GM18868 (cell line): ENCODE results near the gene UBE4B.
"Not testable (repeated sequence)": the region's sequence is repeated elsewhere in the genome, so short reads cannot be mapped to it uniquely, and the experiment has no call there.

Source experiments
- ATAC-seq: cut with Tn5 transposase; IDR thresholded peaks from one replicate; pipeline ENCODE4 v1.9.1; 2021; ENCODE audit warnings: mild to moderate bottlenecking, moderate library complexity; ENCODE audit not compliant: unreplicated experiment

Gene UBE4B

DNA sequence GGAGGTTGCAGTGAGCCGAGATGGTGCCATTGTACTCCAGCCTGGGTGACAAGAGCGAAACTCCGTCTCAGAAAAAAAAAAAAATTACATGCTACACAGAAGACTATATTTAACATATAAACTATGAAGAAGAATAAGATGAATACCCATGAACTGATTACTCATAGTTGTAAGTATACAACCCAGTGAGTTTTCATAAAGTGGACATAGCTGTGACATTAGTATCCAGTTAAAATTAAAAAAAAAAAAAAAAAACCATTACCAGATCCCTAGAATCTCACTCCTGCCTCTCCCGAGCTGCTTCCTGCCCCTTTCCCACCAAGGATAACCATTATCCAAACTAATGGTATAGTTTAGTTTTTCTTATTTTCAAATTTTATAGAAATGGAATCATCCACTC is 37.4 kb downstream of the UBE4B start:
- no peak for ATAC-seq

DNA sequence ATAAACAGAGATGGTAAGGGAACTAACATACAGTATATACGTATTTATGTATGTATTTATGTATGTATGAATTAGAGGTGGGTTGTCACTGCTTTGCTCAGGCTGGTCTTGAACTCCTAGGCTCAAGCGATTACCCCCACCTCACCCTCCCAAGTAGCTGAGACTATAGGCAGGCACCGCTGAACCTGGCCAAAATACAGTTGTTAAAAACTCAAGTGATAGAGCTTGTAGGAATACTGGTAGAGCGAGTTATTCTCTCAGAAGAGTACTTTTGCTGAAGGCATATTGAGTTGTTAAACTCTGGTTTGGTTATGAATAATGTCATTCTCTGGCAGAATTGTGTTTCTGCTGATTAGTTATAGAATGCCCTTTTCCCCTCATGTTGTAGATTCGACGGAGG is 38.9 kb downstream of the UBE4B start:
- ATAC-seq, result no peak

DNA sequence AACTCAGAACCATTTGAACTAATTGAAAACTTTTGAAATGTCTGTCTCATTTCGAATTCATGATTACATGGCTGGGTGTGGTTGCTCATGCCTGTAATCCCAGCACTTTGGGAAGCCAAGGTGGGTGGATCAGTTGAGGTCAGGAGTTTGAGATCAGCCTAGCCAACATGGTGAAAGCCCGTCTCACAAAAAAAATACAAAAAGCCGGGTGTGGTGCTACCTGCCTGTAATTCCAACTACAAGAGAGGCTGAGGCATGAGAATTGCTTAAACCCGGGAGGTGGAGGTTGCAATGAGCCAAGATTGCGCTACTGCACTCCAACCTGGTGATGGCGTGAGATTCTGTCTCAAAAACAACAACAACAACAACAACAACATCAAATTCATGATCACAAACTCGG is 40.6 kb downstream of the UBE4B start:
- ATAC-seq, result not testable (repeated sequence)

DNA sequence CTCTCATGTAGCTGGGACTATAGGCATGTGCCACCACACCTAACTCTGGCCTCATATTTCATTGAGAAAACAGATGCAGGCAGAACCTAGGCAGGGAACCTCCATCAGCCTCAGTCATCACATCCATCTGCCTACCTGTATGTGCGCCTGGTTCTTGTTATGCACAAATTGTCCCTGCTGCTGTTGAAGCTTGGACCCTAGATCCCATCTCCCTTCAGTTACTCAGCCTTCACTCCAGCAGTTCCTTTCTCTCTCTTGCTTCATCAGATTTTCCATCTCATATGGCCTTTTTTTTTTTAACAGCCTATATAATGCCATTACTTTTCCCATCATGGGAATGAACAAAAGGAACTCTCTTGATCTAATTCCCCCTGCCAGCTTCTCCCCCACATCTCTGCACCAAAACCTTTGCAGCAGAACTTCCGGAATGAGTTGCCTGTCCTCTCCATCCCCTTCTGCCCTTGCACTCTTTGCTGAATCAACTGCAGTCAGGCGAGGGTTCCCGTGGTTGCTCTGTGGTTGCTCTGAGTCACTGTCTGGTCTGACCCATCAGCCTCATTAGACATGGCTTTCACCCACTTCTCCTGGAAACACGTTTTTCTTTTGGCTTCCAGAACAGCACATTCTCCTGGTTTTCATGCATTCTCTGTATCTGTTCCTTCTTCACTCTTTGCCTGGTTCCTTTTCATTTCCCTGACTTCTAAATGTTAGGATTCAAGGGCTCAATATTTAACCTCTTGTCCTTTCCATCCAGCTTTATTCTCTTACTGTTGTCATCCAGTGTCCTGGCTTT is 41.5 kb downstream of the UBE4B start:
- ATAC-seq, result peak; percentile 69

DNA sequence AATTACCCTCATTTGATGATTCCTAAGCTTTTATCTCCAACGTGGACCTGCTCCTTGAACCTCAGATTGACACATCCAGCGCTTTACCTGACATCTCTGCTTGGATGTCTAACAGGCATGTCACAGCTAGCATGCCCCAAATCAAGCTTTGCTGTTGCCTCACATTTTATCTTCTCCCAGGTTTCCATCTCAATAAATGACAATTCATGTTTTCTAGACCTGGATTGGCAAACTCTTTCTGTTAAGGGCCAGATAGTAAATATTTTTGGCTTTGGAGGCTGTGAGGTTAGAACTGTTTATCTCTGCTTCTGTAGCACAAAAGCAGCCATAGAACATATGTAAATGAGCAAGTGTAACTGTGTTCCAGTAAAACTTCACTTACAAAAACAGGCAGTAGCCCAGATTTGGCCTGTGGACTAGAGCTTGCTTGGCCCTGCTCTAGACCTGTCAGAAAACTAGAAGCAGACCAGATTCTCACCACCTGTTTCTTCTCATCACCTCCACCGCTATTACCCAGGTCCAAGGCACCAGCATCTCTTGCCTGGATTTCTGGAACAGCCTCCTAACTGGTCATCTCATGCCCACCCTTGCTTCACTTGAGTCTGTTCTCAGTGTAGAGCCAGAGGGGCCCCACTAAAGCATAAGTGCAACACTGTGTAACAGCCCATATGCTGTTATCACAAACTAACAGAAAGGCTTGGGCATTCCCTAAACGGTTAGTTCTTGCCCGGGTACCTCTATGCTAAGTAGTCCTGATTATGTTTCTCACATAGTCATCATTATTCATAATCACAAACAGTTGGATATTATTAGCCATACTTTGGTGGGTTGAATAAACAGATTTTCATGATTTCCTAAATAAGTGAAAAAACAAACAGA is 42.3 kb downstream of the UBE4B start:
- no peak for ATAC-seq

DNA sequence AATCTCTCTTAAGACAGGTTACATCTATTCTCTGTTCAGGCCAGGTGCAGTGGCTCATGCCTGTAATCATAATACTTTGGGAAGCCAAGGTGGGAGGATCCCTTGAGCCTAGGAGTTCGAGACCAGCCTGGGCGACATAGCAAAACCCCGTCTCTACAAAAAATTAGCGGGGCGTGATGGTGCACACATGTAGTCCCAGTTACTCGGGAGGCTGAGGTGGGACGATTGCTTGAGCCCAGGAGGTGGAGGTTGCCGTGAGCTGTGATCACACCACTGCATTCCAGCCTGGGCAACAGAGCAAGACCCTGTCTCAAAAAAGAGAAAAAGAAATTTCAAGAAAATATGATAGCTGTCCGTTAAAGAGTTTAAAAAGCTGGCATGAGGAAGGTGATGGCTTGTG is 43.0 kb downstream of the UBE4B start:
- ATAC-seq, result no peak

DNA sequence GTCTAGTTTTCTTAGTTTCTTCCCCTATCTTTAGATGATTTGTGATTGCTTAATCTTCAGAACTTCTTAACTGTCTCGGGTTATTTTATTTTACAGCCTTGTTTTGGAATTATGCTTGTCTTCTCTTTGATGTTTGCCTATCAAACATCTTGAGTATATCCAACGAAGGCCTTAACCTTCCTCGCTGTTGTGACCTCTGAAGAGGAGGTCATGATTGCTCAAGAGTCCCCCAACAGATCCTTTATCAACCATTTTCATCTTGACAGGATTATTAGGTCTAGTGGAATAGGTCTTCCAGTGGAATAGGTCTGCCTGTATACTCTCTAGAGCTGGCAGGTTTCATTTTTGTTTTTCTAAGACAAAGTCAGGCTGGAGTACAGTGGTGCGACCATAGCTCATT is 45.7 kb downstream of the UBE4B start:
- ATAC-seq, result no peak

DNA sequence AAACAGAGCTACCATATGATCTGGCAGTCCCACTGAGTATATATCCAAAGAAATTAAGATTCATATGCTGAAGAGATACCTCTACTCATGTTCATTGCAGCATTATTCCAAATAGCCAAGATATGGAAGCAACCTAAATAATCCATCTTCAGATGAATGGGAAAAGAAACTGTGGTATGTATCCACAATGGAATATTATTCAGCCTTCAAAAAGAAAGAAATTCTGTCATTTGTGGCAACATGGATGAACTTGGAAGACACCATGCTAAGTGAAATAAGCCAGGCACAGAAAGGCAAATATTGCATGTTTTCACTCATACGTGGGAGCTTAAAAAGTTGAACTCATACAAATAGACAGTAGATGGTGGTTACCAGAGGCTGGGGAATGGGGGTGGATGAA is 47.8 kb downstream of the UBE4B start:
- no peak for ATAC-seq

DNA sequence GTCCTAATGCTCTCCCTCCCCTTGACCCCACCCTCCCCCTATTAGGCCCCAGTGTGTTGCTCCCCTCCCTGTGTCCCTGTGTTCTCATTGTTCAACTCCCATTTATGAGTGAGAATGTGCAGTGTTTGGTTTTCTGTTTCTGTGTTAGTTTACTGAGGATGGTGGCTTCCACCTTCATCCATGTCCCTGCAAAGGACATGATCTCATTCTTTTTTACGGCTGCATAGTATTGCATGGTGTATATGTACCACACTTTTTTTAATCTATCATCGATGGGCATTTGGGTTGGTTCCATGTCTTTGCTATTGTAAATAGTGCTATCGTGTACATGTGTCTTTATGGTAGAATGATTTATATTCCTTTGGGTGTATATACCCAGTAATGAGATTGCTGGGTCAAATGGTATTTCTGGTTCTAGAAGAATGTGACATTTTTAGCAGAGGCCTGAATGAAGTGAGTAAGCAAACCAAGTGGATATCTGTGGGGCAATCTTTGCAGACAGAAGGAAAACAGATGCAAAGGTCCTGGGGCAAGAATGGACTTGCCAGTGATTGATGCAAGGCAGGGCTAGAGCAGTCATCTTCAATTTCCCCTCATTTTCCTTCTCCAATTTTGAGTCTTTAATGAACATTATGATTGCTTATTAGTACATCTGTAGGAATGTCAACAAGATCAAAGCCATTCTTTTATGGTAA is 50.2 kb downstream of the UBE4B start:
- ATAC-seq, result no peak

DNA sequence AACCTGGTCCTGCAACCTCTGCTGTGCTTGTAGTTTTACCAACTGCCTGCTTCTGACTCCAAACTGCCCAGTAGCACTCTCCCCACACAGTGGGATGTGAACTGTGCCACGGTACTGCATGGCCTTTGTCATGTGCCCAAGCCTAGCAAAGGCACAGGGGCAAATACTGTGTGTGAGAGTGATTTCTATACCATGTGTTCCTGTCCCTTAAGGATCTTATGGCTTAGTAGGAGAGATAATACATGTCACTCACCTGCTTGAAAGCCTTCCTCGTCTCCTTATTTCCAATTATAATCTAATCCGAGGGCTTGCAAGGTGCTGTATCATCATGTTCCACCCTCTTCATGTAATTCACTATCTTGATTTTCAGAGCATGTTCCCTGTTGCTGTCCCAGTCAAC is 51.3 kb downstream of the UBE4B start:
- ATAC-seq, result no peak

DNA sequence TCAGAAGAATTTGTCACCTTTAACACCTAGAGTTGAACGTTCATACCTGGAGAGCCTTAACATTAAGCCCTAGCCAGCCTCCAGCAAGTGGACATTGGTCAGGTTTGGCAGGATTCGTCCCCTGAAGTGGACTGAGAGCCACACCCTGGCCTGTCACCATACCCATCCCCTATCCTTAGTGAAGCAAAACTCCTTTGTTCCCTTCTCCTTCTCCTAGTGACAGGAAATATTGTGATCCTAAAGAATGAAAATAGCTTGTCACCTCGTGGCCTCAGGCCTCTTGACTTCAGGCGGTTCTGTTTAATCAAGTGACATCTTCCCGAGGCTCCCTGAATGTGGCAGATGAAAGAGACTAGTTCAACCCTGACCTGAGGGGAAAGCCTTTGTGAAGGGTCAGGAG is 52.3 kb downstream of the UBE4B start:
- ATAC-seq, result no peak

DNA sequence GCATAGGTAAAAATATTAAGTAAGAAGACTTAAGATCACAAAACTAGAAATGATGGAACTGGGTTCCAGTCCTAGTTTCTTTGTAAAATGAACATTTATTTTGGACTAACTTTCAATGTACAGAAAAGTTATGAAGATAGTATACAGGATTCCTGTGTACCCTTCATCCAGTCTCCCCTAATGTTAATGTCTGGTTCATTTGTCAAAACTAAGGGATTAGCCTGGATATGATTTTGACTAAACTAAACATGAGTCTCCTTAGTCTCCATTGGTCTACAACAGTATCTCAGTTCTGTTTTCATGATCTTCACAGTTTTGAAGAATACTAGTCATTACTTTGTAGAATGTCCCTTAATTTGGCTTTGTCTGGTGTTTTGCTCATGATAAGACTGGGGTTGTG is 54.5 kb downstream of the UBE4B start:
- ATAC-seq, result no peak

DNA sequence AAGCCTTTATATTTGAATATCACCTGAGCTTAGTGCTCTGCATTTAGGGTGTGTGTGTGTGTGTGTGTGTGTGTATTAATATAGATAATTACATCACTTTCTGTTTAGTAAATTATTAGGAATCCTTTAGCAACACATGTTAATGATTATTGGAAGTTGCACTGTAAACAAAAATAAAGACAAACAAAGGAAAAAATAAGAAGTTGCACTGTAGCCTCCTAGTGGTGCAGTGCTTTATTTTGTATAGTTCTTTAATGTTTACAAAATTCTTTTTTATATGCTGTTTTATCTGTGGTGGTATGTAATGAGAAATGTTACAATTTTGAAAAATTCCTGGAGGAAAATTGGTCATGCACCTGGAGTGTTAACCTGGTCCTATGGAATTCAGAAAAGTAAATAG is 69.2 kb downstream of the UBE4B start:
- no peak for ATAC-seq

DNA sequence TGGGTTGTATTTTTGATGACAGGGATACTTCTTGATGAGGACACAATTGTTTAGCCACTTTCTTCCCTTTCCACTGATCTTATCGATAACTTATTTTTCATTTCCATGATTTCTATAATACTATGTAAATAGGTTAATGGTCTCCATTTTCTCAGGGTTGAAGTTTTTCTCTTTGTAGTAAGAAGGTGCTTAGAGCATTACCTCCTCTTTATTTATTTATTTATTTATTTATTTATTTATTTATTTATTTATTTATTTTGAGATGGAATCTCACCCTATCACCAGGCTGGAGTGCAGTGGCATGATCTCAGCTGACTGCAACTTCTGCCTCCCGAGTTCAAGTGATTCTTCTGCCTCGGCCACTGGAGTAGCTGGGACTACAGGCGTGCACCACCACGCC is 70.4 kb downstream of the UBE4B start:
- ATAC-seq, result no peak

DNA sequence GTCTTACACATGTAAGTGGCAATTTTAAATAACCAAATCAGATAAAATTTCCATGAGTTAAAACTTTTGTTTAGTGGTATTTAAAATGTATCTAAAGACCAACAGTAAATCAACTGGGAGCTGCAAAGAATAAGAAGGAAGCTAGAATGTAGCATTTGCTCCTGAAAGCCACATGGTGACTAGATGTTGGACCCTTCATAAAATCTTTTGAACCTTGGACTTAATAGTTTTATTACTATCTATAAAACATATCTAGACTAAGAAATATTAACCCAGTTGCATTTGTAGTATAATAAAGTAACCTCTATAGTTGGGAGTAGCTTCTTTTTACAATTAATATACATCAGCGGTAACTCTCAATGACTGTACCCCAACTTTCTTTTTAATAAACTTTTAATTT is 72.1 kb downstream of the UBE4B start:
- ATAC-seq, result no peak

DNA sequence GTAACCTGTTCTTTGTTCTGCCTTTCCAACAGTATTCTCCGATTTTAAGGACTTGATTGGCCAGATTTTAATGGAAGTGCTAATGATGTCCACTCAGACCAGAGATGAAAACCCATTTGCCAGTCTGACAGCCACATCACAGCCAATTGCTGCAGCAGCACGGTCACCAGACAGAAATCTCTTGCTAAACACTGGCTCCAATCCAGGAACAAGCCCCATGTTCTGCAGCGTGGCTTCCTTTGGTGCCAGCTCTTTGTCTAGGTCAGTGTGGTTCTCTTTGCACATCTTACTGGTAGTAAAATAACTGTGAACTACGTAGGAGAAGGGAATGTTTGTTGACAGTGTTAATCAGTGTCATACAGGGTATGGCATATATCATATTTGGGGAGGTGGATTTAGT is 72.7 kb downstream of the UBE4B start:
- ATAC-seq, result no peak

DNA sequence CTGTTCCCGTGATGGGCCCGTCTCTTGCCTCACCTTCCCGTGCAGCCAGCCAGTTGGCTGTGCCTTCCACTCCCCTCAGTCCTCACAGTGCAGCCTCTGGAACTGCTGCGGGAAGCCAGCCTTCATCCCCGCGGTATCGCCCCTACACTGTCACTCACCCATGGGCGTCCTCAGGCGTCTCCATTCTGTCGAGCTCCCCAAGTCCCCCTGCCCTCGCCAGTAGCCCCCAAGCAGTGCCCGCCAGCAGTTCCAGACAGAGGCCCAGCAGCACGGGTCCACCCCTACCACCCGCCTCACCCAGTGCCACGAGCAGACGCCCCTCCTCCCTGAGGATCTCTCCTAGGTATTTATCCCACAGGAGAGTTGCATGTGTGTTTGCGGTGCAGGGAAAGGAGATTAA is 73.5 kb downstream of the UBE4B start:
- ATAC-seq, result no peak

DNA sequence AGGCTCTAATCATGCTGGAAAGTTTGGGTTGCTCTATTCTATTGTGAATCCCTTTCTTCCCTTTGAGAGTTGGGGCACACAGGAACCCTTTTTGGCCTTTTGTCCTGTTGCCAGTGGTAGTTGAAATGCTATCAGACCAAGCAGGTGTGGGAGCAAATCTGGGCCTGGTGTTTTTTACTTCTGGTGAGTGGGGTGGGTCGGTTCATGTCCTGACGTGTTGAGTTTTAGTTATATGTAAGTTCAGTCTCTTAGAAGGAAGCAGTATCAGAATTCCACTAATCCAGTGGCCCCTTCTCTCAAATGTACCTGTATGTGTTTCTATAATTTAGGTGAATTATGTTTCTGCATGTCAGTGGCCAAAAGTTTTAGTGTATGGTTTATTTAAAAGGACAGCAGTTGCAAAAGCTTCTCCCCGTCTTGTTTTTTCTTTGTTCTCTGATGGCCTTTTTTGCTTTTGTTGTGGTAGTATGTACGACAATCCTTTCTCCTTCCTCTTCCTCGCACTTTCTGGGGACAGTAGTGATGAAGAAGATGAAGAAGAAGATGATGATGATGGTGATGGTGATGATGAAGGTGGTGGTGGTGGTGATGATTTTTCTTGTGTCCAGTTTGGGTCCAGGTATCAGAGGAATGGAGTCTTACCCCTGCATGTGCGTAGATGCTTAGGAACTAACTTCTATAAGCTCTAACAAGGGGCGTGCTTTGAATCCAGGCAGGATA is 74.2 kb downstream of the UBE4B start:
- no peak for ATAC-seq

DNA sequence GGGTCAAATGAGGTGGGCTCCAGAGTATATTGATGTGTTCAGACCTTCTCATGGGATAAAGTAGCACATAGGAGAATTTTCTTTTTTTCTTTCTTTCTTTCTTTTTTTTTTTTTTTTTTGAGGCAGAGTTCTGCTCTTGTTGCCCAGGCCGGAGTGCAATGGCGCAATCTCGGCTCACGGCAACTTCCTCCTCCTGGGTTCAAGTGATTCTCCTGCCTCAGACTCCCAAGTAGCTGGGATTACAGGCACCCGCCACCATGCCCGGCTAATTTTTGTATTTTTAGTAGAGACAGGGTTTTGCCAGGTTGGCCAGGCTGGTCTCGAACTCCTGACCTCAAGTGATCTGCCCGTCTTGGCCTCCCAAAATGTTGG is 74.7 kb downstream of the UBE4B start:
- not testable (repeated sequence) for ATAC-seq

DNA sequence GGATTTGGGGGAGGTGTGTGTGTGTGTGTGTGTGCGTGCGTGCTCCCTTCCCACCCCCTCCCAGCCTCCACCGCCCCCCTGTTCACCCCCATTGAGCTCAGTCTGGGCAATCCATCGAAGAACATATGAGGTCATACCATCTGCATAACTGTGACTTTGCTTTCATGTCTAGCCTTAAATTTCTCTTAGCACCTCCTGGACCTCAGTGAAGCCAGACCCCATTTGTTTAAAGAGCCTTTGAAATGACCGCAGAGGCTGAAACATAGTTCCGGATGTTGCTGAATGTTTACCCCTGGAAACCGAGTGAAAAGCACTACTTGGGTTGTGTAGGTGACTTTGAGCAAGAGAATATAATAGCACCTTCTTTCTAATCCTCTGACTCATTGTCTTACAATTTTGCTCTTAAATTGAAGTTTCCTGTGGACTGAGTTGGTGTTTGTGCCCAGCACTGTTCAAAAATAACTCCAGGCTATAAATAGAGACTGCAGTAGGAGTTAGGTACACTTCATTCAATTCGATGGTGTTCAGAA is 75.4 kb downstream of the UBE4B start:
- ATAC-seq, result no peak
